Measurements from ENCODE around the gene CDC42EP1. TPM values are rescaled to one million over a fixed set of nuclear protein-coding genes. Genes with fewer than 3 reads are reported as not detected.
"Not testable (repeated sequence)": the region's sequence is repeated elsewhere in the genome, so short reads cannot be mapped to it uniquely, and the experiment has no call there.

Gene CDC42EP1
- polyA plus RNA-seq, 3 donors = 32.3 to 36.9 (median 36.7) TPM

DNA sequence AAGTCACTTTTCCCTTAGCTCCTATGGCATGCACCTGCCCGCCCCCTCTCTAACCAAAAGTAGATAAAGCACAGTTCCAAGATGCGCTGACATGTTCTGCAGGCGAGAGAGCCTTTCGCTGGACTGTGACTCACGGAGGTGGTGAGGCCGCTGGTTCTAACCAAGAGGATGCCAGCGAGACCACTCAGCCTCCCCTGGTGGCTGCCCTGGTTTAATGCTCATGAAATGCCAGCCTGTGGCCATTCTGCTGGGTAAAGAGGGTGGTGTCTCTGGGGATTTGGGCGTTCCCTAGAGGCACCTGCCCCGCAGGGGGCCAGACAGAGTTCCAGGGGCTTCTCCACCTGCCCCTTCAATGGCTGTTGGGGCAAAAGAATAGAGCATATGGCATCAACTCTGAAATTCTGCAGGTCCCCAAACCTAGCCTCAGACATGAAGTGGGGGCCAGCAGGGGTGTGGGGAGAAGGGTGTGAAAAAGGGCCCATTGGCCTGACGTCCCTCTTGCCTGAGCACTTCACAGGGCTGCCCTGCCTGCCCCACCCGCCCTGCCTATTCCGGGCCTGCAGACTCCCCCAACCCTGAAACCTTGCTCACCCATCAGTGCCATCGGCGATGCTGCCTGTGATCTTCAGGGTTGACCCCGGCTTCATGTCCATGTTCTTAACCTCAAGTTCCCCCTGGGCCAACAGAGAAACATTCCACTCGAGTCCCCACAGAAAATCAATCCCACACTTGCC lies 11.1 kb downstream of the CDC42EP1 start:
- DNase-seq (ENCODE audit: low read depth in 3 of 3, low spot score in 2 of 3) = no peak

DNA sequence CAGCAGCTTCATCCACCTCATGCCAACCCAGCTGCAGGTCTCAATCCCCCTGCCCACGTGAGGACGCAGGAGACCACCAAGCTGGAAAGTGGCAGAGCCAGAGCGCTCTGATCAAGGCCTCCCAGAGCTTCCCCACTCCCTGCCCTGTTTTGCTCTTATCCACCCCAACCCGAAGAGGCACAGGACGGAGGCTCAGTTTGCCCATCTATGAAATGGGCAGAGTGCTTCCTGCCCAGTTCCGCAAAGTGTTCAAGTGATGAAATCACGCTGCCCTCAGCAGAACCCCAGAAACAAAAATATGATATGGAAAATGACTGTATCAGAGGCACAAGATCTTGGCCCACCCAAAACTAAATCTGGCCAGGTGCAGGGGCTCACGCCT lies 11.7 kb downstream of the CDC42EP1 start:
- DNase-seq (ENCODE audit: low read depth in 3 of 3, low spot score in 2 of 3) = no peak

DNA sequence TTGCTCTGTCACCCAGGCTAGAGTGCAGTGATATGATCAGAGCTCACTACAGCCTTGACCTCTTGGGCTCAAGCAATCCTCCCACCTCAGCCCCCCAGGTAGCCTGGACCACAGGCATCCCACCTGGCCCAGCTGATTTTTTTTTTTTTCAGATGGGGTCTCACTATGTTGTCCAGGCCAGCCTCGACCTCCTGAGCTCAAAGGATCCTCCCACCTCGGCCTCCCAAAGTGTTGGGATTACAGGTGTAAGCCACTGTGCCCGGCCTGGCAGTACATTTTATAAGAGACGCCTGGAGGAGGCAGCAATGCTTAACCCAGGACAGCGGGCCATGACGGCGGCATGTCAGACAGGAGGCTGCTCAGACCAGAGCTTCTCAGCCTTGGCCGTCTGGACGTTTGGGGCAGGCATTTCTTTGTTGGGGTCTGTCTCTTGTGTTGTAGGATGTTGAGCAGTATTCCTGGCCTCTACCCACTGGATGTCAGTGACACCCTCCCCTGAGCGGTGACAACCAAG lies 15.3 kb downstream of the CDC42EP1 start:
- DNase-seq (ENCODE audit: low read depth in 3 of 3, low spot score in 2 of 3) = no peak

DNA sequence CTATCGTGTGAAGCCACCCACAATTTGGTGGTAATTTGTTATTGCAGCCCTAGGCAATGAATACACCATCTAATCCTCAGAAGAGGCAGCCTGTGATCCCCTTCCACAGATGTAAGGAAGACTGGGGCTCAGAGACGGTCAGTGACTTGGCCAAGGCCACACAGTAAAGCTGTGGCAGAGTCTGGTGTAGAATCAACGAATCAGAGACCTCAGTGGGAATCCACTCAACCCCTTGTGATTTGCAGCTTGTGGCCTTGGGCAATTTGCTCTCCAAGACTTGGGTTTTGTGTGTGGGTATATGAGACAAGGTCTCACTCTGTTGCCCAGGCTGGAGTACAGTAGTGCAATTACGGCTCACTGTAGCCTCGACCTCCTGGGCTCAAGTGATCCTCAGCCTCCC lies 17.7 kb downstream of the CDC42EP1 start:
- no peak for DNase-seq (ENCODE audit: low read depth in 3 of 3, low spot score in 2 of 3)

DNA sequence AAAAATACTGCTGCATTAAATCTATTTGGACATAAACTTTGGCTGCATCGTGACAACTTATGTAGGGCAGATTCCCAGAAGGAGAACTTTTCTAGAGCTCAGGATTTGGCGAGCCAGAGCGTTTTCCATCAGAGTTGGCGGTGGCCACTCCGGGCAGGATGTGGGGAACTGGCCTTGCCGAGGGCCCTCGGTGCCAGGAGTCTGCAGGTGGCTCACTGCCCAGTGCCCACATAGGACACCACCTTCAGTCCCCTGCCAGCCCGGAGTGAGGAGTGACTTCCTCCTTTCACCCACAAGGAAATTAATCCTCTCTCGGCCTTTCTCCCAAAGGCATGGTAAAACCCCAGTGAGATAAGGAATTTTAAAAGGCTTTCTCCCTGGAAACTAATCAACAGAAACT lies 21.2 kb downstream of the CDC42EP1 start:
- no peak for DNase-seq (ENCODE audit: low read depth in 3 of 3, low spot score in 2 of 3)

DNA sequence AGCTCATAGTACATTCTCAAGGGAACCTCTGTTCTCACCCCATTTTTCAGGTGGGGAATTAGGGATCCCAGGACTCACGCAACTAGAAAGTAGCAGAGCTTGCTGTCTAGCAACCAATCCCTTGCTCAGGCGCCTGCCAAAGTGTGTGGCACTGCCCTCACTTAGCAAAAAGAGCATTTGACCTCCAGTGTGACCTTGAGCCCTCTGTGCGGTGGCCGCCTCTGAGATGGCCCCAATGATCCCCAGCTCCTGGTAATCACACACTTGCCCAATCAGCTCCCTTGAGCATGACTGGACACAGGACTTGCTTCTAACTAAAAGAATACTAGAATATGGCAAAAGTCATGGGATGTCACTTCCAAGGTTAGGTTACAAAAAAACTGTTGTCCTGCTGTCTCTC lies 22.2 kb downstream of the CDC42EP1 start:
- DNase-seq (ENCODE audit: low read depth in 3 of 3, low spot score in 2 of 3) = no peak

DNA sequence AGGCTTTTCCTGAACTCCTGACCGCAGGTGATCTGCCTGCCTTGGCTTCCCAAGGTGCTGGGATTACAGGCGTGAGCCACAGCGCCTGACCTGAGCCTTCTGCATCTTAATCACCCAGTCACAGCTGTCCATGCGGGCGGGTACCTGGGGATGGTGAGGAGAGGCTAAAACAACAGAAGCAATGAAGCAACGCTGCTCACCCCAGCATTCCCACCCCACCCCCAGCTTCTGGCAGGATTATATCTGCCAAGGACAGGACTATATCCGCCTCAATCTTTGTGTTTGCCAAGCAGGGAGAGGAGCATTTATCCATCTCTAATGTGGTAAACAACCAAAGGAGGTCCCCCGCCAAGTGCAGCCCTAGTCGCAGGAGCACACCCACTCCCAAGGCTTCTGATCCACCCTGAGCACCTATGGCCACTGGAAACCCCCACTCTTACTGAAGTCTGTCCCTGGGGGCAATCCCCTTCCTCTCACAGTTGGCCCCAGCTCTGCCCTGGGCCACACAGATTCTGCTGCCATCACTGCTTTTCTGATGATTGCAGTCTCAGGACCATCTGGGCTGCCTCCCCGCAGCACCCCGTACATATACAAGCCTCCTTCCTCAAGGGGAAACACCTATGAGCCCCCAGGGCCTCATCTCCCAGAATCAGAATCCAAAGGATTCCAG lies 28.4 kb downstream of the CDC42EP1 start:
- no peak for DNase-seq (ENCODE audit: low read depth in 3 of 3, low spot score in 2 of 3)

DNA sequence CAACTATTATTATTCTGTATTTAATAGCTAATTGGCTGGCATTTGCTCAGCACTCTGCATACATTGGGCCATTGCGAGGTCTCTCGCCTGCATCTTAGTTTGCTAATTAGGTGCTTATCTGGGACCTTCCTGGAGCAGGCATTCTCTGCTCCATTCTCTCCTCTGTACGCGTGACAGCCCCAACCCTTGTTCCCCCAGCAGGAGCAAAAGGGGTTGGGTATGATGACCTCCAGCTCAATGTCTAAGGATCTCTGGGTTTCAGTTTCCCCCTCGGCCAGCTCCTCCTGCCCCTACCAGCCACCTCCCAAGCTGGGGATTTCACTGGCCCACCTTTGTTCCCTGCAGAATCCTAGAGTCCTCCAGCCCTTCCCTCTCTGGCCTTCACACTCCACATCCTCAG lies 29.4 kb downstream of the CDC42EP1 start:
- no peak for DNase-seq (ENCODE audit: low read depth in 3 of 3, low spot score in 2 of 3)

DNA sequence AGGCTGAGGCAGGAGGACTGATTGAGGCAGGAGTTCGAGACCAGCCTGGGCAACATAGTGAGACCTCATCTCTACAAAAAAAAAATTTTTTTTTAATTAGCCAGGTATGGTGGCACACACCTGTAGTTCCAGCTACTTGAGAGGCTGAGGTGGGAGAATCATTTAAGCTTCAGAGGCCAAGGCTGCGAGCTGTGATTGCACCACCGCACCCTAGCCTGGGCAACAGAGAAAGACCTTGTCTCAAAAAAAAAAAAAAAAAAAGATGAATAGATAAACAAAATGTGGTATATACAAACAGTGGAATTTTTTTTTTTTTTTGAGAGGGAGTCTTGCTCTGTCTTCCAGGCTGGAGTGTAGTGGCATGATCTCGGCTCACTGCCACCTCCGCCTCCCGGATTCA lies 30.8 kb downstream of the CDC42EP1 start:
- DNase-seq (ENCODE audit: low read depth in 3 of 3, low spot score in 2 of 3) = not testable (repeated sequence)

DNA sequence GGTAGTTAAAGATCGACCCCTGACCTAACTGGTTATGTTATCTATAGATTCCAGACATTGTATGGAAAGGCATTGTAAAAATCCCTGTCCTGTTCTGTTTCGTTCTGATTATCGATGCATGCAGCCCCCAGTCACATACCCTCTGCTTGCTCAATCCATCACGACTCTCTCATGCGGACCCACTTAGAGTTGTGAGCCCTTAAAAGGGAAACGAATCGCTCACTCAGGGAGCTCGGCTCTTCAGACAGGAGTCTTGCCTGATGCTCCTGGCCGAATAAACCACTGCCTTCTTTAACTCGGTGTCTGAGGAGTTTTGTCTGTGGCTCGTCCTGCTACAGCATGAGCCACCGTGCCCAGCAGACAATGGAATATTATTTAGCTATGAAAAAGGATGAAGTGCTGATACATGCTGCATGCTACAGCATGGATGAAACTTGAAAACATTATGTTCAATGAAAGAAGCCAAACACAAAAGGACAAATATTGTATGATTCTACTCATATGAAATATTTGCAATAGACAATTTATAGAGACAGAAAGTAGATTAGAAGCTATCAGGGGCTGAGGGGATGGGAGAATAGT lies 31.6 kb downstream of the CDC42EP1 start:
- no peak for DNase-seq (ENCODE audit: low read depth in 3 of 3, low spot score in 2 of 3)

DNA sequence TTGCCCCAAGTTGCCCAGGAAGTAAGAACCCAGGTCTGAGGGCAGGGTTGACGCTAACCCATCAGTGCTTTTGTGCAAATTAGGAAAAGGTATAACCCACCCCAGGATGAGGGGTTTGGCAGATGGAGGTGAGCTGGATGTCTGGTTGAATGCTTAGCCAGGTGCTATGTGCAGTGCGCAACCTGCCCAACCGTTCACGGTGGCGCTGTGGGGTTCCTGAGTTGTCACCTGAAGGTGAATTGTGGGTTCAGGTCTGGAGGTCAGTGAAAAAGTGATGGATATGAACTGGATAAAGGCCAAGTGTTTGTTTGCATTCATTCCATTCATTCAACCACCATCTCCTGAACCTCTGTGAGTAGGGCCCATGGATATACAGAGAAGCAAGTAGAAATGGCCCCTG lies 34.0 kb downstream of the CDC42EP1 start:
- no peak for DNase-seq (ENCODE audit: low read depth in 3 of 3, low spot score in 2 of 3)

DNA sequence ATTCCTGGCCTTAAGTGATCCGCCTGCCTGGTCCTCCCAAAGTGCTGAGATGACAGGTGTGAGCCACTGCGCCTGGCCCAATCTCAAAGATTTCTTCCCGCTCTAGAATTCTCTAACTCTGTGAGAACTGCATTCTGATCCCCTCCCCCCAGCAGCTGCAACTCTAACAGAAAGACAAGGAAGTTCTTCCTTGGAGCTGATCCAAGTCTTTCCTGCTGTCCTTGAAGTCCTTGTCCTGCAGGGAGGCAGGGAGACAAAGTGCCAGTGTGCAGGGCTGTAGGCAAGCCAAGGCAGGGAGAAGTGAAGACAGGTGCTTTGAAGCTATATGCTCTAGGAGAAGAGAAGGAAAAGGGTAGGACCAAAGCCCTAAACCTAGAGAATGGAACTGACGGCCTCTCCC lies 38.9 kb downstream of the CDC42EP1 start:
- no peak for DNase-seq (ENCODE audit: low read depth in 3 of 3, low spot score in 2 of 3)

DNA sequence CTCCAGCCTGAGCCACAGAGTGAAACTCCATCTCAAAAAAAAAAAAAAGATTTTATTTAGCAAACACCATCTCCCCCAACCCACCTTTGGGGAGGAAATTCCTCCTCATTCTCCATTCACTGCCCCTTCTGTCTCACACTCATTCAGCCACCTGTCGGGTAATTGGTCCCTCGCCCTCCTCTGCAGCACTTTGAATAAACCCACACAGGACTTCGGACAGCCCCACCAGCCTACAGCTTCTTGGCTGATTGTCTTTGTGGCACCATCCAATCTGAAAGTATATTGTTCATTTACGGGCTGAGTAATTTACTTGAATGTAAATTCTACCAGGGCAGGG lies 40.9 kb downstream of the CDC42EP1 start:
- DNase-seq (ENCODE audit: low read depth in 3 of 3, low spot score in 2 of 3) = no peak

DNA sequence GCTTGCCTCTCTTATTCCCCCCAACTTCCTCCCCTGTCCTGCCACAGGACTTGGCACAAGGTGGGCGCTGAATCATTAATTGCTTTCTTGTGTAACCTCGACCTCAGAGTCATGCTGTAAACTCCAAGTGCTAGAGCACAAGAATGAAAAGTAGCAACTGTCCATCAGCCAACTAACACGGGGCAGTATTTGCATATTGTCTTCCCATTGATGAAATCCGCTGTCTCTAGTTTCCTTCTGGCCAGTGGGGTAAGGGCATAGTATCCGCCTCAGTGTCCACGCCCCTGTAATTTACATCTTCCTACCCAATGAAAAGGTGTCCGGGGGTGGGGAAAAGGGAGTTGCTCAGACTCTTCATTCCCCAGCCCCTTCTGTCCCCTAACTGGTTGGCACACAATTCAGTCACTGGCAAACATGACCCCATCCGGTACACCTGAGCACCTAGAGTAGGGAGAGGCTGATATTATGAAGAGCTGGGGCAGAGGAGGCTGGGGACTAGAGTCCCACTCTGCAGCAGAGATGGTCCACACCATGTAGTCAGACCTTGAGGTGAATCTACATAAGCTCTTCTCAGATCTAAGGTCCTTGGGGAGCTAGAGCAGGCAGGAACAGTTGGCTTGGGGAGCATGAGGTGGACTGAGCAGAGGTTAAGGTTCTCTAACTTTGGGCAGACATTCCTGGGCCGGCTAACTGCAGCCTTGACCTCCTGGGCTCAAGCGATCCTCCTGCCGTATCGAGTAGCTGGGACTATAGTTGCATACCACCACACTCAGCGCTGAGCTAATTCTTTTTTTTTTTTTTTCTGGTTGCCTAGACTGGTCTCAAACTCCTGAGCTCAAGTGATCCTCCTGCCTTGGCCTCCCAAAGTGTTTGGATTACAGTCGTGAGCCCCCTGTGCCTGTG lies 41.5 kb downstream of the CDC42EP1 start:
- DNase-seq (ENCODE audit: low read depth in 3 of 3, low spot score in 2 of 3) = peak in 1 of 3 donors; percentile 68

DNA sequence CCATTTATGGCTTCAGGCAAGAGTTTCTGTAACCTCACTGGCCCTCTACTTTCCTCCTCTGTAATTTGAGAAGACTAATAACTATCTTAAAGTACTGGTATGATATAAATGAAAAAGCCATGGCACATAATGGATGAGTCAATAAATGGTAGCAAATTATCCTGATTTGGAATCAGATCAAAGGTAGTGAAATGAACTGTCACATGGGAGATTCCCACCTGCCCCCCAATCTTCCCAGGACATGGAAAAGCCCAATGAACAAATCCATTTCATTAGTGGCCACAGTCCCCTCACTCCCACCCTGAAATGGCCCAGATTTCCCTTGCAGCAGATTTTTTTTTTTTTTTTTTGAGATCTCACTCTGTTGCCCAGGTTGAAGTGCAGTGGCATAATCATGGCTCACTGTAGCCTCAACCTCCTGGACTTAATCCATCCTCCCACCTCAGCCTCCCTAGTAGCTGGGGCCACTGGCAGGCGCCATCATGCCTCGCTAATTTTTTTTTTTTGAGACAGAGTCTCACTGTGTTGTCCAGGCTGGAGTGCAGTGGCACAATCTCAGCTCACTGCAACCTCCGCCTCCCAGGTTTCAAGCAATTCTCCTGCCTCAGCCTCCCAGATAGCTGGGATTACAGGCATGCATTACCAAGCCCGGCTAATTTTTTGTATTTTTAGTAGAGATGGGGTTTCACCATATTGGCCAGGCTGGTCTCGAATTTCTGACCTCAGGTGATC lies 42.4 kb downstream of the CDC42EP1 start:
- DNase-seq (ENCODE audit: low read depth in 3 of 3, low spot score in 2 of 3) = not testable (repeated sequence)

DNA sequence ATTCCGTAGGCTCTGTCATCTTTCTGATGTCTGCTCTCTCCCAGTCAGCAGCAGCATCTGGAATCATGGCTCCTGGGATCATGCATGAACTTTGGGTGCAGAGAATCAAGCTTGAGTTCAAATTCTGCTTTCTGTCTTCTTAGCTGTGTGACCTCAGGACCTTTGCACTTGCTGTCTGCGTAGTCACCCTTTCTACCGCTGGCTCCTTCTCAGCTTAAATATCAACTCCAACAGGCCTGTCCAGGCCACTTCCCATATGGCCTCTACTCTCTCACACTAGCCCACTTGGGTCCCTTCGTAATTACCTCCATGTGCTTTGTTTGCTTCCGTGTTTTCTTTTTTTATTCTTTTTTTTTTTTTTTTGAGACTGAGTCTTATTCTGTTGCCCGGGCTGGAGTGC lies 43.8 kb downstream of the CDC42EP1 start:
- DNase-seq (ENCODE audit: low read depth in 3 of 3, low spot score in 2 of 3) = no peak

DNA sequence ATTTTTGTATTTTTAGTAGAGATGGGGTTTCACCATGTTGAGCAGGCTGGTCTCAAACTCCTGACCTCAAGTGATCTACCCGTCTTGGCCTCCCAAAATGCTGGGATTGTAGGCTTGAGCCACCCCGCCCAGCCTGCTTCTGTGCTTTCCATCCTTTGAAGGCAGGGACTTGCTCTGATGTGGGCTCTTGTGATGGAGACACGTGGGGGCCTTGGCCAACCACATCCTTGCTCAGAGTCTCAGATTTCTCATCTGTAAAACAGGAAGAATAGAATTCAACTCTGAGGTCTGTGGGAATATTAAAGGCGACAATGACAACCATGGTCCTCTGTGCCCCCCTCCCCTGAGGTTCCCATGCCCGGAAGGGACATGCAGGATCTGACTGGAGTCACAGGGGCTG lies 44.6 kb downstream of the CDC42EP1 start:
- DNase-seq (ENCODE audit: low read depth in 3 of 3, low spot score in 2 of 3) = no peak

DNA sequence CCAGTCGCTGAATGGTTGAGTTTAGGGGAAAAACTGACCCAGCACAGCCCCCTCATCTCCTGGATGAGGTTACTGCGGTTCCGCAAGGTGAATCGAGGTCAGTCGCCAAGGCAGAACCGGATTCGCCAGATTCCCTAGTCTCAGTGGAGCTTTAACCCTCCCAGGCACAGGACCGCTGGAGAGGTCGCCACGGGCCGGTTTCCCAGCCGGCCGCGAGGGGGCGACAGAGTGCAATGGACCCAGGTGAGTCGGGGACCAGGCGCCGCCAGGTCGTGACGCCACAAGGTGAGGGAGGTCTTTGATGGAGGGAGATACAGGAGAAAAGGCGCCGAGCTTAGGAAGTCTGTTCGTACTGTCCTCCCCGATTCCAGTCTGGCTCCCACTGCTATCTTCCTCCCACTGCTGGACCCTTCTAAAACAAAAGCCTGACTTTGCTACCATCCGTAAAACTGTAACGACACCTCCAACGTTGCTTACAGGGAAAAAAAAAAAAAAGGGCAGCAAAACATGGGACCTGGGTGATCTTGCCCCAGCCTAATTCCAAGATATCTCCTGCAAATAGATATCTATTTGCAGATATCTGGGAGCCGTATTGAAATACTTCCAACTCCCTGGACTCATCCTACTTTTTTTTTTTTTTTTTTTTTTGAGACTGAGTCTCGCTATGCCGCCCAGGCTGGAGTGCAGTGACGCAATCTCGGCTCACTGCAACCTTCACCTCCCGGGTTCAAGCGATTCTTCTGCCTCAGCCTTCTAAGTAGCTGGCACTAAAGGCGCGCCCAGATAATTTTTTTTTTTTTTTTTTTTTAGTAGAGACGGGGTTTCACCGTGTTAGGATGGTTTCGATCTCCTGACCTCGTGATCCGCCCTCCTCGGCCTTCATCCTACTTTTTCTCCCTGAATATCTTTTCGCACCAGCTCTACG lies 47.0 kb downstream of the CDC42EP1 start:
- DNase-seq (ENCODE audit: low read depth in 3 of 3, low spot score in 2 of 3) = peak; percentile 66 to 78 (median 75)

DNA sequence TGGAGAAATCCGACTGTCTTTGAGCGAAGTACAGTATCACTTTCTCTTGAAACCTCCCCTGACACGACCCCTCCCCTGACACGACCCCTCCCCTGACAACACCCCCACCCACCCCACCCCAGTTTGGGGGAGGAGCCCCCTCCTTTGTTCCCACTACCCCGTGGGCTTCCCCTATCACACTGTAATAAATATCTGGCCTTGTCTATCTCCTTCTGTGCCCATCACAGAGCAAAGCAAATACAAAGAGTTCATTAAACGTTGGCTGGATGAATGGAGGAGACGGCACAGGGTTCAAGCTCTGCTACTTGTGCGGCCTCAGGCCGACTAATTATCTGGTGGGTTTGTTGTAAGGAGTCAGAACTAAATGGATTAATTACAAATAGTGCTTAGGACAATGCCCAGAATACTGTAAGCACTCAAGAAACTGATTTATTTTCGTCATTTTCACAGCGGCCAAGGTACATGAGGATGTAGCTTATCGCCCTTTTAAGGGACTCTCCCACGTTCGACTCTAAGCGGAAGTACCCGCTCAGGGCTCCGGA lies 47.7 kb downstream of the CDC42EP1 start:
- no peak for DNase-seq (ENCODE audit: low read depth in 3 of 3, low spot score in 2 of 3)
